RWPE2 (cell line): ENCODE measurements around the gene ZNF883.

Experiments
- ATAC-seq: fragments of 200-7000 bp; cut with Tn5 transposase; 3 replicates; pipeline ENCODE4 v1.9.1; 2021; ENCODE audit warnings: low read depth
- DNase-seq: peaks from one replicate; pipeline ENCODE4 v3.0.0-alpha.2; 2020; ENCODE audit warnings: low spot score
- H3K27ac ChIP-seq: fragments of 450-650 bp; 2 replicates; pipeline ENCODE4 v1.5.1; 2017; ENCODE audit warnings: mild to moderate bottlenecking; ENCODE audit not compliant: poor library complexity, severe bottlenecking
- H3K27me3 ChIP-seq: fragments of 250-450 bp; sonication (Bioruptor Pico); 2 replicates; pipeline ENCODE4 v1.5.1; 2021; ENCODE audit warnings: mild to moderate bottlenecking, moderate library complexity; ENCODE audit not compliant: insufficient read depth, poor library complexity, severe bottlenecking
- H3K36me3 ChIP-seq: fragments of 250-450 bp; sonication (Bioruptor Pico); 2 replicates; pipeline ENCODE4 v1.5.1; 2020; ENCODE audit warnings: low read depth, mild to moderate bottlenecking, moderate library complexity
- H3K4me1 ChIP-seq: fragments of 250-450 bp; sonication (Bioruptor Pico); 2 replicates; pipeline ENCODE4 v1.5.1; 2021; ENCODE audit warnings: mild to moderate bottlenecking, moderate library complexity; ENCODE audit not compliant: insufficient read depth, poor library complexity, severe bottlenecking
- H3K4me3 ChIP-seq: fragments of 250-450 bp; sonication (Bioruptor Pico); 2 replicates; pipeline ENCODE4 v1.5.1; 2021; ENCODE audit warnings: mild to moderate bottlenecking, moderate library complexity; ENCODE audit not compliant: severe bottlenecking
- H3K9me3 ChIP-seq: fragments of 250-450 bp; sonication (Bioruptor Pico); 2 replicates; pipeline ENCODE4 v1.5.1; 2021; ENCODE audit warnings: mild to moderate bottlenecking, moderate library complexity; ENCODE audit not compliant: severe bottlenecking
- CTCF ChIP-seq: fragments of 450-650 bp; IDR thresholded peaks from one replicate; pipeline ENCODE4 v1.5.1; 2017; ENCODE audit warnings: mild to moderate bottlenecking, moderate library complexity; ENCODE audit not compliant: poor library complexity, severe bottlenecking

Gene ZNF883

GRCh38 chr9:112997236-112997941, 14.6 kb downstream of the ZNF883 start:
- TF ChIP-seq CTCF: no peak
- no peaks in the 10 kb centered on the region for H3K36me3 ChIP-seq
- H3K27ac ChIP-seq: no peak overlapping the region
- no peaks in the 10 kb centered on the region for H3K4me1 ChIP-seq
- DNase-seq (no peak), ATAC-seq (no peak)
- H3K4me3 ChIP-seq: no peak overlapping the region
- peaks cover 30% of the 10 kb centered on the region for H3K9me3 ChIP-seq
- no peaks in the 10 kb centered on the region for H3K27me3 ChIP-seq

- Histone ChIP-seq H3K4me3 (no peak overlapping the region), H3K27ac (no peak overlapping the region), H3K9me3 (no peaks in the 10 kb centered on the region), H3K27me3 (peaks cover 8% of the 10 kb centered on the region), H3K4me1 (no peaks in the 10 kb centered on the region), H3K36me3 (no peaks in the 10 kb centered on the region)
- DNase-seq (no peak), ATAC-seq (no peak)
- TF ChIP-seq CTCF: no peak
These were observed 40.6 kb downstream of the ZNF883 start for GRCh38 chr9:112971415-112971814.

GRCh38 chr9:112970939-112971338, 41.1 kb downstream of the ZNF883 start:
- H3K36me3 ChIP-seq: no peaks in the 10 kb centered on the region
- H3K27me3 ChIP-seq: peaks cover 8% of the 10 kb centered on the region
- no peak overlapping the region for H3K4me3 ChIP-seq
- H3K27ac ChIP-seq: no peak overlapping the region
- no peak for ATAC-seq
- H3K9me3 ChIP-seq: no peaks in the 10 kb centered on the region
- no peak for DNase-seq
- H3K4me1 ChIP-seq: no peaks in the 10 kb centered on the region
- peak; percentile 39 for TF ChIP-seq CTCF

GRCh38 chr9:112969730-112970129, 42.3 kb downstream of the ZNF883 start:
- DNase-seq (no peak), ATAC-seq (no peak)
- no peak for TF ChIP-seq CTCF
- Histone ChIP-seq H3K4me1 (no peaks in the 10 kb centered on the region), H3K27ac (no peak overlapping the region), H3K36me3 (no peaks in the 10 kb centered on the region), H3K9me3 (no peaks in the 10 kb centered on the region), H3K27me3 (peaks cover 9% of the 10 kb centered on the region), H3K4me3 (no peak overlapping the region)

- Histone ChIP-seq H3K9me3 (no peaks in the 10 kb centered on the region), H3K36me3 (no peaks in the 10 kb centered on the region), H3K4me1 (no peaks in the 10 kb centered on the region), H3K27ac (no peak overlapping the region), H3K4me3 (no peak overlapping the region), H3K27me3 (peaks cover 14% of the 10 kb centered on the region)
- TF ChIP-seq CTCF: no peak
- DNase-seq (no peak), ATAC-seq (no peak)
These were observed 56.4 kb downstream of the ZNF883 start for GRCh38 chr9:112955550-112955949.
